Measurements from ENCODE around the gene DBNDD1. TPM values are rescaled to one million over a fixed set of nuclear protein-coding genes. Genes with fewer than 3 reads are reported as not detected.
"Not testable (repeated sequence)": the region's sequence is repeated elsewhere in the genome, so short reads cannot be mapped to it uniquely, and the experiment has no call there.

Gene DBNDD1
- total RNA-seq (2014; rRNA removed; shearing (Covaris generic)) = 8.7 and 11.7 TPM in 2 replicates

GRCh38 chr16:90018652-90019542 is at the start of gene DBNDD1:
Gene DBNDD1, minus strand, starts transcription at chr16:90019456. Its CDS starts 115 bp downstream, at chr16:90019341.
- DNase-seq (ENCODE audit: low spot score) = no peak

GRCh38 chr16:90061437-90061836 is 42.2 kb upstream of the DBNDD1 start:
- no peak for DNase-seq (ENCODE audit: low spot score)

GRCh38 chr16:90057738-90058173 is 38.5 kb upstream of the DBNDD1 start:
- no peak for DNase-seq (ENCODE audit: low spot score)

GRCh38 chr16:90056521-90056920 is 37.3 kb upstream of the DBNDD1 start:
- not testable (repeated sequence) for DNase-seq (ENCODE audit: low spot score)

- no peak for DNase-seq (ENCODE audit: low spot score)
Observed at GRCh38 chr16:90055371-90055770, 36.1 kb upstream of the DBNDD1 start.

GRCh38 chr16:90054554-90054953 is 35.3 kb upstream of the DBNDD1 start:
- no peak for DNase-seq (ENCODE audit: low spot score)

- DNase-seq (ENCODE audit: low spot score) = no peak
Observed at GRCh38 chr16:90053902-90054500, 34.7 kb upstream of the DBNDD1 start.

GRCh38 chr16:90050969-90051368 is 31.7 kb upstream of the DBNDD1 start:
- DNase-seq (ENCODE audit: low spot score) = no peak

GRCh38 chr16:90048737-90049330 is 29.6 kb upstream of the DBNDD1 start:
- no peak for DNase-seq (ENCODE audit: low spot score)

GRCh38 chr16:90048347-90048722 is 29.1 kb upstream of the DBNDD1 start:
- no peak for DNase-seq (ENCODE audit: low spot score)

GRCh38 chr16:90047714-90048346 is 28.6 kb upstream of the DBNDD1 start:
- no peak for DNase-seq (ENCODE audit: low spot score)

- no peak for DNase-seq (ENCODE audit: low spot score)
Observed at GRCh38 chr16:90046971-90047713, 27.9 kb upstream of the DBNDD1 start.

GRCh38 chr16:90046122-90046970 is 27.1 kb upstream of the DBNDD1 start:
- DNase-seq (ENCODE audit: low spot score) = no peak

GRCh38 chr16:90044111-90044551 is 24.9 kb upstream of the DBNDD1 start:
- DNase-seq (ENCODE audit: low spot score) = no peak

GRCh38 chr16:90043526-90043925 is 24.3 kb upstream of the DBNDD1 start:
- DNase-seq (ENCODE audit: low spot score) = no peak

- DNase-seq (ENCODE audit: low spot score) = no peak
Observed at GRCh38 chr16:90042946-90043514, 23.8 kb upstream of the DBNDD1 start.

- DNase-seq (ENCODE audit: low spot score) = no peak
Observed at GRCh38 chr16:90041896-90042473, 22.7 kb upstream of the DBNDD1 start.

- DNase-seq (ENCODE audit: low spot score) = no peak
Observed at GRCh38 chr16:90040152-90041023, 21.1 kb upstream of the DBNDD1 start.

- no peak for DNase-seq (ENCODE audit: low spot score)
Observed at GRCh38 chr16:90037276-90037675, 18.0 kb upstream of the DBNDD1 start.
